ENCODE measurements around the gene SLC6A7.

The SLC6A7 gene

GRCh38 chr5:150202501-150202900 is 12.6 kb downstream of the SLC6A7 start:
- Histone ChIP-seq H3K9me3 (ENCODE audit: insufficient read depth, low read depth, low read length) (no peaks in the 10 kb centered on the region), H3K4me1 (ENCODE audit: insufficient read depth, low read length, poor library complexity, severe bottlenecking) (peaks cover 10% of the 10 kb centered on the region), H3K27me3 (ENCODE audit: insufficient read depth, low read length, poor library complexity, severe bottlenecking) (no peaks in the 10 kb centered on the region), H3K4me3 (ENCODE audit: low read length, poor library complexity, severe bottlenecking) (no peak overlapping the region), H3K9ac (ENCODE audit: low read depth, low read length, poor library complexity, severe bottlenecking) (no peak overlapping the region), H3K79me2 (ENCODE audit: insufficient read depth, low read length) (no peaks in the 10 kb centered on the region), H4K20me1 (ENCODE audit: insufficient read depth, low read length, poor library complexity, severe bottlenecking) (no peaks in the 10 kb centered on the region), H3K36me3 (ENCODE audit: insufficient read depth, low read length) (no peaks in the 10 kb centered on the region), H3K9me2 (replicated peaks; ENCODE audit: low read depth, low read length) (no peaks in the 10 kb centered on the region), H2AFZ (ENCODE audit: low read length) (no peak overlapping the region), H3K4me2 (ENCODE audit: low read depth, low read length, poor library complexity, severe bottlenecking) (no peak overlapping the region), H3F3A (ENCODE audit: low read depth) (no peaks in the 10 kb centered on the region)
- TF ChIP-seq EZH2phosphoT487 (IDR thresholded peaks at IDR 0.05; ENCODE audit: borderline replicate concordance): no peak
- TF ChIP-seq, protein P1, sequence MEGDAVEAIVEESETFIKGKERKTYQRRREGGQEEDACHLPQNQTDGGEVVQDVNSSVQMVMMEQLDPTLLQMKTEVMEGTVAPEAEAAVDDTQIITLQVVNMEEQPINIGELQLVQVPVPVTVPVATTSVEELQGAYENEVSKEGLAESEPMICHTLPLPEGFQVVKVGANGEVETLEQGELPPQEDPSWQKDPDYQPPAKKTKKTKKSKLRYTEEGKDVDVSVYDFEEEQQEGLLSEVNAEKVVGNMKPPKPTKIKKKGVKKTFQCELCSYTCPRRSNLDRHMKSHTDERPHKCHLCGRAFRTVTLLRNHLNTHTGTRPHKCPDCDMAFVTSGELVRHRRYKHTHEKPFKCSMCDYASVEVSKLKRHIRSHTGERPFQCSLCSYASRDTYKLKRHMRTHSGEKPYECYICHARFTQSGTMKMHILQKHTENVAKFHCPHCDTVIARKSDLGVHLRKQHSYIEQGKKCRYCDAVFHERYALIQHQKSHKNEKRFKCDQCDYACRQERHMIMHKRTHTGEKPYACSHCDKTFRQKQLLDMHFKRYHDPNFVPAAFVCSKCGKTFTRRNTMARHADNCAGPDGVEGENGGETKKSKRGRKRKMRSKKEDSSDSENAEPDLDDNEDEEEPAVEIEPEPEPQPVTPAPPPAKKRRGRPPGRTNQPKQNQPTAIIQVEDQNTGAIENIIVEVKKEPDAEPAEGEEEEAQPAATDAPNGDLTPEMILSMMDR (conservative IDR thresholded peaks at IDR 0.05; ENCODE audit: low read length): no peak

DNA sequence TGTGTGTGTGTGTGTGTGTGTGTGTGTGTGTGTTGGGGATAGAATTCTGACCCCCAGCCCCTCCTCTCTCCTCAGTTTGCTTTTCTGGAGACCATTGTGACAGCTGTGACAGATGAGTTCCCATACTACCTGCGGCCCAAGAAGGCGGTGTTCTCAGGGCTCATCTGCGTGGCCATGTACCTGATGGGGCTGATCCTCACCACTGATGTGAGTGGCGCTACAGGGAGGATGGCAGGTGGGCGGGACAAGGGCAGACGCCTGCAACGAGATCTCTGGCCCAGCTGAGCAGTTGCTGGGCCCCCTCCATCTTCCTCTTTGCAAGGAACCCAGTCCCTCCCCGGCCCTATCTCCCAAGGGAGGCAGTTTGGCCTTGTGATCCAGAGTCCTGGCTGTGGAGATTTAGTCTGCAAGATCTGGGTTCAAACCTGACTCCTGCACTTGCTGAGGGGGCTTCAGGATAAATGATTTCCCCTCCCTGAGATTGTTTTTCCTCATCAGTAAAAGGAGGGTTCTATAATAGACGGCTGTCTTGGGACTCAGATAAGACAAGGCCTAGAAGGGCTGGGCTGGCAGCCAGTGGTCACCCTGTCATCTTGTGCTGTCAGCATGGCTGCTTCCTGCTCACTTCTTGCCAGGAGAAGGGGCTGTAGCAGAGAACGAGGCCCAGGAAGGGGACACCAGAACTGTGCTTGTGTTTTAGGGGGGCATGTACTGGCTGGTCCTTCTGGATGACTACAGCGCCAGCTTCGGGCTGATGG is 14.1 kb downstream of the SLC6A7 start:
- H3K4me3 ChIP-seq (ENCODE audit: low read length, poor library complexity, severe bottlenecking): no peak overlapping the region
- H3K36me3 ChIP-seq (ENCODE audit: insufficient read depth, low read length): no peaks in the 10 kb centered on the region
- H3K27me3 ChIP-seq (ENCODE audit: insufficient read depth, low read length, poor library complexity, severe bottlenecking): no peaks in the 10 kb centered on the region
- H3K9me3 ChIP-seq (ENCODE audit: insufficient read depth, low read depth, low read length): no peaks in the 10 kb centered on the region
- no peaks in the 10 kb centered on the region for H4K20me1 ChIP-seq (ENCODE audit: insufficient read depth, low read length, poor library complexity, severe bottlenecking)
- H3K9ac ChIP-seq (ENCODE audit: low read depth, low read length, poor library complexity, severe bottlenecking): no peak overlapping the region
- H3K4me2 ChIP-seq (ENCODE audit: low read depth, low read length, poor library complexity, severe bottlenecking): no peak overlapping the region
- no peak overlapping the region for H2AFZ ChIP-seq (ENCODE audit: low read length)
- TF ChIP-seq EZH2phosphoT487 (IDR thresholded peaks at IDR 0.05; ENCODE audit: borderline replicate concordance): no peak
- TF ChIP-seq, protein P1 (conservative IDR thresholded peaks at IDR 0.05; ENCODE audit: low read length): no peak
- no peaks in the 10 kb centered on the region for H3K79me2 ChIP-seq (ENCODE audit: insufficient read depth, low read length)
- no peaks in the 10 kb centered on the region for H3K9me2 ChIP-seq (replicated peaks; ENCODE audit: low read depth, low read length)
- H3F3A ChIP-seq (ENCODE audit: low read depth): no peaks in the 10 kb centered on the region
- peaks cover 16% of the 10 kb centered on the region for H3K4me1 ChIP-seq (ENCODE audit: insufficient read depth, low read length, poor library complexity, severe bottlenecking)

GRCh38 chr5:150204590-150204960 is 14.7 kb downstream of the SLC6A7 start:
- no peaks in the 10 kb centered on the region for H3K79me2 ChIP-seq (ENCODE audit: insufficient read depth, low read length)
- no peak overlapping the region for H3K4me2 ChIP-seq (ENCODE audit: low read depth, low read length, poor library complexity, severe bottlenecking)
- TF ChIP-seq, protein P1 (conservative IDR thresholded peaks at IDR 0.05; ENCODE audit: low read length): no peak
- no peak for TF ChIP-seq EZH2phosphoT487 (IDR thresholded peaks at IDR 0.05; ENCODE audit: borderline replicate concordance)
- H3K4me1 ChIP-seq (ENCODE audit: insufficient read depth, low read length, poor library complexity, severe bottlenecking): peaks cover 22% of the 10 kb centered on the region
- no peaks in the 10 kb centered on the region for H4K20me1 ChIP-seq (ENCODE audit: insufficient read depth, low read length, poor library complexity, severe bottlenecking)
- H3K27me3 ChIP-seq (ENCODE audit: insufficient read depth, low read length, poor library complexity, severe bottlenecking): no peaks in the 10 kb centered on the region
- H3F3A ChIP-seq (ENCODE audit: low read depth): no peaks in the 10 kb centered on the region
- no peaks in the 10 kb centered on the region for H3K36me3 ChIP-seq (ENCODE audit: insufficient read depth, low read length)
- H3K4me3 ChIP-seq (ENCODE audit: low read length, poor library complexity, severe bottlenecking): no peak overlapping the region
- no peak overlapping the region for H2AFZ ChIP-seq (ENCODE audit: low read length)
- H3K9me3 ChIP-seq (ENCODE audit: insufficient read depth, low read depth, low read length): no peaks in the 10 kb centered on the region
- no peaks in the 10 kb centered on the region for H3K9me2 ChIP-seq (replicated peaks; ENCODE audit: low read depth, low read length)
- H3K9ac ChIP-seq (ENCODE audit: low read depth, low read length, poor library complexity, severe bottlenecking): no peak overlapping the region

Data from Loucy (cell line).